ENCODE results near the gene PHLPP1.

Gene PHLPP1

DNA sequence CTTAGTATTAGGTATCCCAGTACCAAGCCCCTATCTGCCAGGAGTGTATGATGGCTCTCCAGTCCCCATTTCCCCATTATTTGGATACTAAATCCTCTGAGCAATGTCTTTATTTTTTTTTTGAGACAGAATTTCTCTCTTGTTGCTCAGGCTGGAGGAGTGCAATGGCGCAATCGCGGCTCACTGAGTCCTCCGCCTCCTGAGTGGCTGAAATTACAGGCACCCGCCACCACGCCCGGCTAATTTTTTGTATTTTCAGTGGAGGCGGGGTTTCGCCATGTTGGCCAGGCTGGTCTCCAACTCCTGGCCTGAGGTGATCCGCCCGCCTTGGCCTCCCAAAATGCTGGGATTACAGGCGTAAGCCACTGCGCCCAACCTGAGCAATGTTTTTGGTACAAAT is 3.6 kb upstream of the PHLPP1 start:
- TF ChIP-seq, protein P1, sequence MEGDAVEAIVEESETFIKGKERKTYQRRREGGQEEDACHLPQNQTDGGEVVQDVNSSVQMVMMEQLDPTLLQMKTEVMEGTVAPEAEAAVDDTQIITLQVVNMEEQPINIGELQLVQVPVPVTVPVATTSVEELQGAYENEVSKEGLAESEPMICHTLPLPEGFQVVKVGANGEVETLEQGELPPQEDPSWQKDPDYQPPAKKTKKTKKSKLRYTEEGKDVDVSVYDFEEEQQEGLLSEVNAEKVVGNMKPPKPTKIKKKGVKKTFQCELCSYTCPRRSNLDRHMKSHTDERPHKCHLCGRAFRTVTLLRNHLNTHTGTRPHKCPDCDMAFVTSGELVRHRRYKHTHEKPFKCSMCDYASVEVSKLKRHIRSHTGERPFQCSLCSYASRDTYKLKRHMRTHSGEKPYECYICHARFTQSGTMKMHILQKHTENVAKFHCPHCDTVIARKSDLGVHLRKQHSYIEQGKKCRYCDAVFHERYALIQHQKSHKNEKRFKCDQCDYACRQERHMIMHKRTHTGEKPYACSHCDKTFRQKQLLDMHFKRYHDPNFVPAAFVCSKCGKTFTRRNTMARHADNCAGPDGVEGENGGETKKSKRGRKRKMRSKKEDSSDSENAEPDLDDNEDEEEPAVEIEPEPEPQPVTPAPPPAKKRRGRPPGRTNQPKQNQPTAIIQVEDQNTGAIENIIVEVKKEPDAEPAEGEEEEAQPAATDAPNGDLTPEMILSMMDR (conservative IDR thresholded peaks at IDR 0.05; ENCODE audit: low read depth, low read length) = no peak
- DNase-seq (ENCODE audit: low read depth) = no peak
- no peak overlapping the region for H3K4me3 ChIP-seq (ENCODE audit: low read length)

DNA sequence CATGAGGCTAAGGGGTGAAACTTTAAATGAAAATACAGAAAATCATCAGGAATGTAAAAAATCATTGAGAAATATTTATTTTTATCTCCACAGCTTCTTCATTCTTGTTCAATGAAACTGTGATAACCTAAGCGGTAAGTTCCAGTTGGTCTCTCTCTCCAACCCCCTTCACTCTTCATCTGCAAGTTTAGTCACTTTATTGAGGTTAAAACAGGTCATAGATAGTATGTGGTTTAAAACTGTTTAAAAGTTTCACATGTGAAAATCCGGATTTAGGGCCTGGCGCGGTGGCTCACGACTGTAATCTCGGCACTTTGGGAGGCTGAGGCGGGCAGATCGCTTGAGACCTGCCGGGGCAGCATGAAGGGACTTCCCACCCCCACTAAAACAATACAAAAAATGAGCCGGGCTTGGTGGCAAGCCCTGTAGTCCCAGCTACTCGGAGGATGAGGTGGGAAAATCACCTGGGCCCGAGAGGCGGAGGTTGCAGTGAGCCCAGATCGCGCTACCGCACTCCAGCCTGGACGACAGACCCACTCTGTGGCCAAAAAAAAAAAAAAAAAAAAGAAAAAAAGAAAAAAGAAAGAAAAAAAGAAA is 1.6 kb upstream of the PHLPP1 start:
- peak; percentile 15 for DNase-seq (ENCODE audit: low read depth)
- TF ChIP-seq, protein P1 (conservative IDR thresholded peaks at IDR 0.05; ENCODE audit: low read depth, low read length) = no peak
- no peak overlapping the region for H3K4me3 ChIP-seq (ENCODE audit: low read length)

DNA sequence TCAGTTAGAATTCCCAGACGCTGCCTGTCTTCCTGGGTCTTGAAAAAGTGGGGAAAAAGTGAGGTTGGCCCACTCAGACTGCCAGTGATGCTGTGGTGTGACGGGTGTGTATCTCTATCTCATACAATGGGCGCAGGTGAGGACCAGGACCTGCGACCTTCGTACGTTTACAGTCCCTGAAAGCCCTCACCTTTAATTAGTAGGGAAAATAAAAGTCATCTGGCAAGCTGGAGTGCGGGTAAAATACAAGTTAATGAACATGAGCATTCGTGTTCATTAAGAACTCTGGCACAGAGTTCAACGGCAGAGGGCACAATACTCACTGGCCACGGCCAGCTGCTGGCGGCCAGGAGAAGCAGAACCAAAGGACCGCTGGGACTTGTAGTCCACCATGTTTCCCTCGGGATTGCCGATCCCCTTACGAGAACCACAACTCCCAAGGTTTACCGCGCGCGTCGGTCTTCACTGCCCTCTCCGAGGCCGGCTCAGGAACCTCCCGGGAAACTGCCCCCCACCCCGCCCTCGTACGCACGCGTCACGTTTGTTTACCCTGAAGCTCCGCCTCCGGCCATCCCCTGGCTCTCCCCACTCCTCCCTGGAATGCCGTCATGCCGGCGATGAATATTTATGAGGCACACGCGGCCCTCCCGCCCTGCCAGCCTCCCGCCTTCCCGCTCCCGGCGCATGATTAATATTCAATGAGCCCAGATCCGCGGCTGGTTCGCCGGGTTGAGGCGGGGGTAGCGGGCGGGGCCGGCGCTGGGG is 488 bp upstream of the PHLPP1 start:
- peak; percentile 99 for DNase-seq (ENCODE audit: low read depth)
- peak overlapping the region; percentile 63 for H3K4me3 ChIP-seq (ENCODE audit: low read length)
- TF ChIP-seq, protein P1 (conservative IDR thresholded peaks at IDR 0.05; ENCODE audit: low read depth, low read length) = peak; percentile 78

DNA sequence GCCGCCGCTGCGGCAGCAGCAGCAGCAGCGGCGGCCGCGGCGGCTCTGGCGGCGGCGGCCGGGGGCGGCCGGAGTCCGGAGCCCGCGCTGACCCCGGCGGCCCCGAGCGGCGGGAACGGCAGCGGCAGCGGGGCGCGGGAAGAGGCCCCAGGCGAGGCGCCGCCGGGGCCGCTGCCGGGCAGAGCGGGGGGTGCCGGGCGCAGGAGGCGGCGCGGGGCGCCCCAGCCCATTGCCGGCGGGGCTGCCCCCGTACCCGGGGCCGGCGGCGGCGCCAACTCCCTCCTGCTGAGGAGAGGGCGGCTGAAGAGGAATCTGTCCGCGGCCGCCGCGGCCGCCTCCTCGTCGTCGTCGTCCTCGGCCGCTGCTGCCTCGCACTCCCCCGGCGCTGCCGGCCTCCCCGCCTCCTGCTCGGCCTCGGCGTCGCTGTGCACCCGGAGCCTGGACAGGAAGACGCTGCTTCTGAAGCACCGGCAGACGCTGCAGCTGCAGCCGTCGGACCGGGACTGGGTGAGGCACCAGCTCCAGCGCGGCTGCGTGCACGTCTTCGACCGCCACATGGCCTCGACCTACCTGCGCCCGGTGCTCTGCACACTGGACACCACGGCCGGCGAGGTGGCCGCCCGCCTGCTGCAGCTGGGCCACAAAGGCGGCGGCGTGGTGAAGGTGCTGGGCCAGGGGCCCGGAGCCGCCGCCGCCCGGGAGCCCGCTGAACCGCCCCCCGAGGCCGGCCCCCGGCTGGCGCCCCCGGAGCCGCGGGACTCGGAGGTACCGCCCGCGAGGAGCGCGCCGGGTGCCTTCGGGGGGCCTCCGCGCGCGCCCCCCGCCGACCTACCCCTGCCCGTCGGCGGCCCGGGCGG is 646 bp downstream of the PHLPP1 start:
- peak overlapping the region; percentile 77 for H3K4me3 ChIP-seq (ENCODE audit: low read length)
- TF ChIP-seq, protein P1 (conservative IDR thresholded peaks at IDR 0.05; ENCODE audit: low read depth, low read length) = no peak
- no peak for DNase-seq (ENCODE audit: low read depth)

DNA sequence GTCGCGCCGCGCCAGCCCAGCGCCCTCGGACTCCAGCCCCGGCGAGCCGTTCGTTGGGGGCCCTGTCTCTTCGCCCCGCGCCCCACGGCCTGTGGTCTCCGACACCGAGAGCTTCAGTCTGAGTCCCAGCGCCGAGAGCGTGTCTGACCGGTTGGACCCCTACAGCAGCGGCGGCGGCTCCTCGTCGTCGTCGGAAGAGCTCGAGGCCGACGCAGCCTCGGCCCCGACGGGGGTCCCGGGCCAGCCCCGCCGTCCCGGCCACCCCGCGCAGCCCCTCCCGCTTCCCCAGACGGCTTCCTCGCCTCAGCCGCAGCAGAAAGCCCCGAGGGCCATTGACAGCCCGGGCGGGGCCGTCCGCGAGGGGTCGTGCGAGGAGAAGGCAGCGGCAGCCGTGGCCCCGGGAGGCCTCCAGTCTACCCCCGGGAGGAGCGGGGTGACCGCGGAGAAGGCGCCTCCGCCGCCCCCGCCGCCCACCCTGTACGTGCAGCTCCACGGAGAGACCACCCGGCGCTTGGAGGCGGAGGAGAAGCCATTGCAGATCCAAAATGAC is 1.4 kb downstream of the PHLPP1 start:
- TF ChIP-seq, protein P1 (conservative IDR thresholded peaks at IDR 0.05; ENCODE audit: low read depth, low read length) = peak; percentile 30
- DNase-seq (ENCODE audit: low read depth) = no peak
- peak overlapping the region; percentile 77 for H3K4me3 ChIP-seq (ENCODE audit: low read length)

DNA sequence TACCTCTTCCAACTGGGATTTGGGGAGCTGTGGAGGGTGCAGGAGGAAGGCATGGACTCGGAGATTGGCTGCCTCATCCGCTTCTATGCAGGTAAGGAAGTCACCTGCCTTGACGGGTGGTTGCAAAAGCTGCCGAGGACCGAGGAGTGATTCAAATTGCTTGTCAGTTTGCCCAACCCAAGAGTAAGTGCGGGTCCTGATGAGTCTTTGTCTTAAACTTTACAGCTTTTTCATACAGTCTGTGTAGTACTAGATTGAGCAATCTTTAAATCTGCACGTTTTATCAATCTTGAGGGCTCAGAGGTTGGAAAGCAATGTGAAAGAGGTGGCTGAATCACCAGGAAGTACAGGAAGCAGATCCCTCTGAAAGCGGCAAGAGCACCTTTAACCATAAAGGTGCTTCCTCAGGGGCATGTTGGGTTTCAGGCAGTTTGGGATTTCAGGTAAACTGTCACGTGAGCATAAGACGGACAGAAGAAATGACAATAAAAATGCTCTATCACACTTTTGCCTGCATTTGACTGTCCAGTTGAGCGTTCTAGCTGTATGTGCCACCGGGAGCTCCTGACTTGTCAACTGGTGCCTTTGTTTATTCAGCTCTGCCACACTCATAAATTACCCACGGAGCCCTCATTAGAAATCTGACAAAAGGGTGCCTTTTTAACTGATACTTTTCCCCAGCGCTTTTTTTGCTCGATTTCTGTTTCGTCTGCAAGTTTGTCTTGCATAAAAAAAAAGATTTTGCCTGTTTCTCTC is 2.0 kb downstream of the PHLPP1 start:
- no peak for DNase-seq (ENCODE audit: low read depth)
- TF ChIP-seq, protein P1 (conservative IDR thresholded peaks at IDR 0.05; ENCODE audit: low read depth, low read length) = no peak
- peak overlapping the region; percentile 77 for H3K4me3 ChIP-seq (ENCODE audit: low read length)

All from retinal pigment epithelial cell (primary cell).